ENCODE data around the gene NOP10. TPM values are rescaled to one million over a fixed set of nuclear protein-coding genes. Genes with fewer than 3 reads are reported as not detected.

Gene NOP10
- total and polyA plus RNA-seq, 2 of the 8 experiments (the other 6 are each of a cell fraction or from before 2014, with no cell fraction given) = 285 to 981 TPM

DNA sequence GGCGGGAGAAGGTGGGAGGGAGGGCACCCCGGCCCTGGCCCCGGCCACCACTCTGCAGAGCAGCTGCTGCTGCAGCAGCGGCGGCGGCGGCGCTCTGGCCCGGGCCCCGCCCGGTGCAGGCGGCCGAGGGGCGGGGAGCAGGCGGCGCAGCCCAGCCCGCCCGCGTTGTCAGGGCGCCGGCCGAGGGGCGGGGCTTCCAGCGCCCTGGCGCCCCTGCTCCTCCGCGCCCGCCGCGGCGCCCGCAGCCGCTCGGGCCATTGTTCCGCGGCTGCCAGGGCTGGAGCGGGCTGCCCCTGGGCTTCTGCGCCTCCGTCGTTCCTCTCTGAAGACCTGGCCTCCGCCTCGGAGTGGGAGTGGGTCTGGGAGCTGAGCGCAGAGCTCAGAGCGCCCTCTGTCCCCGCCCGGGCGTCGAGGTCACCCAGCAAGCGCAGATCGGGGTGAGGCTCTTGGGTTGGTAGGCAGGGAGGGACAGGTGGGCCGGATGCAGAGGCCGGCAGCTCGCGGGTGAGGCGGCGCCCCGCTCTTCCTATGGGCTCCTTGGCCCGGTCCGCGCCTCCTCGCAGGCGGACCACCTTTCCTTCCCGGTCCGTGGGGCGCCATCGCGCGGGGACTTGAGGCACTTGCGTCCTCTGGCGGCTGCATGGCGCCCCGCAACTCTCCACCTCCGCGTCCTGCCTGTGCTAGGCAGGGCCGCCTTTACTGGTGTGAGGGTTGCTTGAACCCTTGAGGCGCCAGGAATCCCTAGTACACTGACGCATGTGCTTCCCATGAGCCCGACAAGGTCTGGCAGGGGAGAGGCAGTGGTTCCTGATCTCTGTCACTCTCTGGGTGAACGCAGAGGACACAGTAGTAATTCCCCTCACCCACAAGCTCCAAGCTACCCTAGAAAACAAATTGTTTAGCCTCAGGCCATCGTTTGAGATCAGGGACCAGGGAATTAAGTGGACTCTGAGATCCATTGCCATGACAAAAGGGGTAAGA is 24.5 kb upstream of the NOP10 start, which contains the start of gene LPCAT4 (continued):
- no peak for TF ChIP-seq FOSL1 (IDR thresholded peaks at IDR 0.05; ENCODE audit: insufficient read depth, low read depth, low read length)
- TF ChIP-seq TBP (IDR thresholded peaks at IDR 0.05; ENCODE audit: low read depth, low read length) = peak; percentile 40; the same call in 1 of the 2 replicates
- TF ChIP-seq, protein P1, sequence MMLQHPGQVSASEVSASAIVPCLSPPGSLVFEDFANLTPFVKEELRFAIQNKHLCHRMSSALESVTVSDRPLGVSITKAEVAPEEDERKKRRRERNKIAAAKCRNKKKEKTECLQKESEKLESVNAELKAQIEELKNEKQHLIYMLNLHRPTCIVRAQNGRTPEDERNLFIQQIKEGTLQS (IDR thresholded peaks at IDR 0.05; ENCODE audit: insufficient read depth, low read depth, low read length) = no peak
- peak; percentile 74 for TF ChIP-seq TAF7 (optimal IDR thresholded peaks at IDR 0.05; ENCODE audit: borderline replicate concordance, low read depth, low read length)
- TF ChIP-seq NRF1 (IDR thresholded peaks at IDR 0.05; ENCODE audit: low read depth, low read length) = no peak
- TF ChIP-seq, protein P2, sequence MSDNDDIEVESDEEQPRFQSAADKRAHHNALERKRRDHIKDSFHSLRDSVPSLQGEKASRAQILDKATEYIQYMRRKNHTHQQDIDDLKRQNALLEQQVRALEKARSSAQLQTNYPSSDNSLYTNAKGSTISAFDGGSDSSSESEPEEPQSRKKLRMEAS (IDR thresholded peaks at IDR 0.05) = peak; percentile 81
- peak; percentile 36 for TF ChIP-seq CTBP2 (IDR thresholded peaks at IDR 0.05; ENCODE audit: borderline replicate concordance, insufficient read depth, insufficient read length, low read length)
- TF ChIP-seq, protein P3, sequence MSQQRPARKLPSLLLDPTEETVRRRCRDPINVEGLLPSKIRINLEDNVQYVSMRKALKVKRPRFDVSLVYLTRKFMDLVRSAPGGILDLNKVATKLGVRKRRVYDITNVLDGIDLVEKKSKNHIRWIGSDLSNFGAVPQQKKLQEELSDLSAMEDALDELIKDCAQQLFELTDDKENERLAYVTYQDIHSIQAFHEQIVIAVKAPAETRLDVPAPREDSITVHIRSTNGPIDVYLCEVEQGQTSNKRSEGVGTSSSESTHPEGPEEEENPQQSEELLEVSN (IDR thresholded peaks at IDR 0.05) = peak; percentile 66
- TF ChIP-seq TEAD4 (IDR thresholded peaks at IDR 0.05; ENCODE audit: low read depth, low read length) = 0 out of 2 replicates have a peak, but pooled peaks have one; percentile 7
- no peak for TF ChIP-seq KDM1A (IDR thresholded peaks at IDR 0.05; ENCODE audit: borderline replicate concordance, low read length)
- no peak for TF ChIP-seq RNF2 (IDR thresholded peaks at IDR 0.05; ENCODE audit: borderline replicate concordance, low read depth, low read length, missing control alignments, poor library complexity, severe bottlenecking)
- peak; percentile 82 for TF ChIP-seq KDM4A (IDR thresholded peaks at IDR 0.05; ENCODE audit: low read depth, low read length, severe bottlenecking)
- no peak for TF ChIP-seq TCF12 (IDR thresholded peaks at IDR 0.05; ENCODE audit: low read depth, low read length)

Measured in H1 (cell line).